SK-N-SH treated with all-trans-retinoic acid at 6 μM for 48 hours (cell line): ENCODE data around the gene SEL1L2.

Source experiments
- TSHZ2 ChIP-seq: fragments of 250-450 bp; sonication (Bioruptor Pico); IDR thresholded peaks from 2 replicates; pipeline ENCODE4 v1.5.0; 2020; ENCODE audit warnings: mild to moderate bottlenecking, moderate library complexity
- ZC3H10 ChIP-seq: fragments of 250-450 bp; sonication (Bioruptor Pico); IDR thresholded peaks from 2 replicates; pipeline ENCODE4 v1.5.1; 2021; ENCODE audit warnings: mild to moderate bottlenecking, moderate library complexity

- no peak for TF ChIP-seq TSHZ2 (CRISPR knock-in tag)
- no peak for TF ChIP-seq ZC3H10 (CRISPR knock-in tag)
Observed at GRCh38 chr20:13960525-13960924, 29.9 kb downstream of the SEL1L2 start.
